CD14-positive monocyte (primary cell): ENCODE results near the gene ZNF335. TPM values are rescaled to one million over a fixed set of nuclear protein-coding genes. Genes with fewer than 3 reads are reported as not detected.

ENCODE experiments used
- DNase-seq, 3 donors: peaks; one replicate each; pipeline ENCODE4 v3.0.0-alpha.2; 2011 to 2022
- H2AFZ ChIP-seq: 2 replicates; pipeline ENCODE4 v1.6.0; 2012; ENCODE audit warnings: mild to moderate bottlenecking, low read depth, low read length, inconsistent platforms; ENCODE audit not compliant: insufficient read depth, poor library complexity, severe bottlenecking
- H3K27ac ChIP-seq, 2 donors: 1 replicate in 1 of 2; 2 replicates in 1 of 2; pipeline ENCODE4 v1.5.1; 2012 to 2013; ENCODE audit warnings: low read length in 2 of 2, control low read depth in 1 of 2, inconsistent platforms in 1 of 2, low read depth in 1 of 2, mild to moderate bottlenecking in 1 of 2
- H3K27me3 ChIP-seq, 2 donors: one replicate each; pipeline versions ENCODE4 v1.6.0 to v1.6.1; 2011 to 2013; ENCODE audit warnings: low read length in 2 of 2; ENCODE audit not compliant: control insufficient read depth in 2 of 2, insufficient read depth in 2 of 2
- H3K36me3 ChIP-seq, 2 donors: replicated peaks in 1 of 2; 1 replicate in 1 of 2; 2 replicates in 1 of 2; pipeline versions ENCODE4 v1.5.1 to v1.6.1; 2012 to 2013; ENCODE audit warnings: low read length in 2 of 2, control low read depth in 1 of 2, inconsistent platforms in 1 of 2, mild to moderate bottlenecking in 1 of 2; ENCODE audit not compliant: insufficient read depth in 2 of 2, control insufficient read depth in 1 of 2
- H3K4me1 ChIP-seq, 2 donors: 1 replicate in 1 of 2; 2 replicates in 1 of 2; pipeline versions ENCODE4 v1.5.1 to v1.6.1; 2012 to 2013; ENCODE audit warnings: low read length in 2 of 2, control low read depth in 1 of 2, inconsistent platforms in 1 of 2, mild to moderate bottlenecking in 1 of 2, moderate library complexity in 1 of 2; ENCODE audit not compliant: insufficient read depth in 2 of 2, control insufficient read depth in 1 of 2
- H3K4me2 ChIP-seq: replicated peaks from 2 replicates; pipeline ENCODE3; 2012; ENCODE audit warnings: low read length, moderate library complexity, mild to moderate bottlenecking; ENCODE audit not compliant: poor library complexity, severe bottlenecking; ENCODE audit errors: extremely low read depth
- H3K4me3 ChIP-seq, 3 experiments: fragments of 200-600 bp in 1 of 3; sonication (generic) in 1 of 3; replicated peaks in 1 of 3; 1 replicate in 2 of 3; 2 replicates in 1 of 3; pipeline ENCODE4 v1.5.1; 2011 to 2013; ENCODE audit warnings: low read length in 3 of 3, mild to moderate bottlenecking in 3 of 3, control low read depth in 2 of 3, low read depth in 2 of 3, inconsistent platforms in 1 of 3, moderate library complexity in 1 of 3
- H3K79me2 ChIP-seq: 2 replicates; pipeline ENCODE4 v1.6.0; 2012; ENCODE audit warnings: mild to moderate bottlenecking, control low read depth, inconsistent platforms, low read length, moderate library complexity; ENCODE audit not compliant: insufficient read depth
- H3K9ac ChIP-seq: 2 replicates; pipeline ENCODE4 v1.6.0; 2017; ENCODE audit warnings: low read length, mild to moderate bottlenecking; ENCODE audit not compliant: insufficient read depth, poor library complexity, severe bottlenecking
- H3K9me3 ChIP-seq, 2 donors: replicated peaks in 1 of 2; 1 replicate in 1 of 2; 2 replicates in 1 of 2; pipeline versions ENCODE4 v1.5.1 to v1.6.1; 2012 to 2013; ENCODE audit warnings: low read length in 2 of 2, control low read depth in 1 of 2; ENCODE audit not compliant: control insufficient read depth in 1 of 2, insufficient read depth in 1 of 2
- H4K20me1 ChIP-seq: 2 replicates; pipeline ENCODE4 v1.6.0; 2012; ENCODE audit warnings: mild to moderate bottlenecking, low read length, control low read depth, moderate library complexity; ENCODE audit not compliant: insufficient read depth
- H3K27ac Mint-ChIP-seq, 7 donors: one replicate each; pipeline ENCODE4 v1.8.0; 2020; ENCODE audit warnings: mild to moderate bottlenecking in 7 of 7, mixed read lengths in 7 of 7, moderate library complexity in 6 of 7, inconsistent platforms in 2 of 7
- H3K27me3 Mint-ChIP-seq, 3 donors: one replicate each; pipeline ENCODE4 v1.8.0; 2021 to 2022; ENCODE audit warnings: low read depth in 3 of 3, mild to moderate bottlenecking in 3 of 3, mixed read lengths in 3 of 3, moderate library complexity in 3 of 3, inconsistent platforms in 1 of 3
- H3K36me3 Mint-ChIP-seq, 2 donors: one replicate each; pipeline ENCODE4 v1.8.0; 2020; ENCODE audit warnings: mixed read lengths in 2 of 2, inconsistent platforms in 1 of 2, mild to moderate bottlenecking in 1 of 2
- H3K4me1 Mint-ChIP-seq: one replicate; pipeline ENCODE4 v1.8.0; 2020; ENCODE audit warnings: mild to moderate bottlenecking, mixed read lengths
- H3K4me3 Mint-ChIP-seq, 2 donors: one replicate each; pipeline ENCODE4 v1.8.0; 2020; ENCODE audit warnings: mild to moderate bottlenecking in 2 of 2, mixed read lengths in 2 of 2, moderate library complexity in 1 of 2
- H3K9me3 Mint-ChIP-seq, 7 donors: one replicate each; pipeline ENCODE4 v1.8.0; 2020 to 2022; ENCODE audit warnings: mixed read lengths in 7 of 7, mild to moderate bottlenecking in 6 of 7, moderate library complexity in 6 of 7, inconsistent platforms in 2 of 7
- CTCF ChIP-seq: fragments of 200-600 bp; IDR thresholded peaks from one replicate; pipeline ENCODE4 v1.8.0; 2022; ENCODE audit warnings: antibody characterized with exemption, mild to moderate bottlenecking
- WGBS: methylation state at CpG from one replicate; pipeline ENCODE4 v1.1.5; 2013; ENCODE audit warnings: missing lambda C conversion rate; ENCODE audit not compliant: insufficient coverage; 5-methylcytosine and 5-hydroxymethylcytosine counted together
- intact Hi-C, 2 donors: fragments of 100-400 bp; cut with micrococcal nuclease; formaldehyde crosslinking; loops; one replicate each; pipeline versions ENCODE4 v1.15.0 to v1.15.1; 2023
- polyA plus RNA-seq, 3 donors: library from polyadenylated mRNA; depleted of rRNA in 1 of 3; unstranded in 2 of 3; stranded (reverse) in 1 of 3; fragments of 300-500 nt in 2 of 3; fragments of >200 nt in 1 of 3; fragmentation: Illumina TruSeq in 2 of 3; gene quantifications; 1 replicate in 2 of 3; 2 replicates in 1 of 3; pipeline ENCODE4 v1.2.3, GENCODE V29; 2012 to 2021

Gene ZNF335
- polyA plus RNA-seq, 3 donors = 2.7 to 39.6 (median 3.1) TPM

- Histone ChIP-seq H3K27ac (no peak overlapping the region), H2AFZ (no peak overlapping the region), H3K27me3 (peaks cover 8 to 10% of the 10 kb centered on the region in 2 donors), H3K9ac (no peak overlapping the region), H3K36me3 (no peaks in the 10 kb centered on the region), H3K4me1 (peaks cover 92 to 93% of the 10 kb centered on the region in 2 donors), H3K79me2 (no peaks in the 10 kb centered on the region), H3K4me2 (no peak overlapping the region), H4K20me1 (no peaks in the 10 kb centered on the region), H3K9me3 (no peaks in the 10 kb centered on the region), H3K4me3 (no peak overlapping the region)
- H3K36me3 Mint-ChIP-seq = peaks cover 11 to 20% of the 10 kb centered on the region in 2 donors
- TF ChIP-seq CTCF = no peak
- H3K4me1 Mint-ChIP-seq = peaks cover 92% of the 10 kb centered on the region
- peaks cover 16 to 35% (median 30%) of the 10 kb centered on the region in 3 donors for H3K27me3 Mint-ChIP-seq
- H3K4me3 Mint-ChIP-seq = peak overlapping the region in 1 of 2 donors; percentile 67
- intact Hi-C loops = loop anchor here (10.0 kb wide), 1 partner anchor 203 kb away; no protein-coding TSS in a partner anchor
- peak overlapping the region in 2 of 7 donors; percentile 25 to 55 for H3K27ac Mint-ChIP-seq
- peaks cover 0 to 4% (median 0%) of the 10 kb centered on the region in 7 donors for H3K9me3 Mint-ChIP-seq
- WGBS = 100% methylated on average over 1 of the region's 3 CpGs
- no peak for DNase-seq
Measured at GRCh38 chr20:46002008-46002407, 30.0 kb upstream of the ZNF335 start.

GRCh38 chr20:46001498-46001897 lies 29.5 kb upstream of the ZNF335 start:
- peak overlapping the region in 1 of 2 donors; percentile 67 for H3K4me3 Mint-ChIP-seq
- H3K4me2 ChIP-seq = no peak overlapping the region
- peaks cover 0 to 4% (median 0%) of the 10 kb centered on the region in 7 donors for H3K9me3 Mint-ChIP-seq
- 93% methylated on average over 4 of the region's 5 CpGs for WGBS
- peak overlapping the region in 2 of 7 donors; percentile 25 to 55 for H3K27ac Mint-ChIP-seq
- no peak overlapping the region for H3K9ac ChIP-seq
- H3K4me1 ChIP-seq = peaks cover 92% of the 10 kb centered on the region in 2 donors
- peaks cover 90% of the 10 kb centered on the region for H3K4me1 Mint-ChIP-seq
- H3K27ac ChIP-seq = no peak overlapping the region
- peaks cover 17 to 32% (median 28%) of the 10 kb centered on the region in 3 donors for H3K27me3 Mint-ChIP-seq
- peaks cover 11 to 20% of the 10 kb centered on the region in 2 donors for H3K36me3 Mint-ChIP-seq
- no peaks in the 10 kb centered on the region for H3K36me3 ChIP-seq
- no peak for TF ChIP-seq CTCF
- no peaks in the 10 kb centered on the region for H3K9me3 ChIP-seq
- intact Hi-C loops = loop anchor here (10.0 kb wide), 1 partner anchor 203 kb away; no protein-coding TSS in a partner anchor
- H4K20me1 ChIP-seq = no peaks in the 10 kb centered on the region
- H3K27me3 ChIP-seq = peaks cover 10 to 12% of the 10 kb centered on the region in 2 donors
- no peak overlapping the region for H3K4me3 ChIP-seq
- no peaks in the 10 kb centered on the region for H3K79me2 ChIP-seq
- DNase-seq = no peak
- no peak overlapping the region for H2AFZ ChIP-seq
